Colonic mucosa (tissue), 4 donors: Measurements from ENCODE around the gene KRT1. TPM values are rescaled to one million over a fixed set of nuclear protein-coding genes. Genes with fewer than 3 reads are reported as not detected.

Experiments
- DNase-seq: peaks from one replicate; pipeline ENCODE4 v3.0.0-alpha.2; 2020
- H3K27ac ChIP-seq: fragments of 200-600 bp; one replicate; pipeline ENCODE4 v1.8.0; 2021
- H3K27me3 ChIP-seq: fragments of 200-600 bp; one replicate; pipeline ENCODE4 v1.8.0; 2021
- H3K36me3 ChIP-seq: fragments of 200-600 bp; one replicate; pipeline ENCODE4 v1.8.0; 2021
- H3K4me1 ChIP-seq: fragments of 200-600 bp; one replicate; pipeline ENCODE4 v1.8.0; 2021; ENCODE audit warnings: mild to moderate bottlenecking
- H3K4me3 ChIP-seq: fragments of 200-600 bp; one replicate; pipeline ENCODE4 v1.8.0; 2021
- H3K9ac ChIP-seq, 2 donors: one replicate each; pipeline ENCODE4 v1.7.0; 2013; ENCODE audit warnings: control low read depth in 2 of 2, low read depth in 2 of 2, low read length in 2 of 2
- H3K9me3 ChIP-seq: fragments of 200-600 bp; one replicate; pipeline ENCODE4 v1.8.0; 2021
- CTCF ChIP-seq: fragments of 200-600 bp; IDR thresholded peaks from one replicate; pipeline ENCODE4 v1.8.0; 2022; ENCODE audit warnings: antibody characterized with exemption, mild to moderate bottlenecking
- intact Hi-C: fragments of 100-400 bp; cut with DNase I; formaldehyde crosslinking; loops from one replicate; pipeline ENCODE4 v1.14.1; 2022
- total RNA-seq, 2 donors: library from RNA; stranded (reverse); fragmentation: NEBNext Ultra II Directional in 1 of 2; extraction: Animal tissue kit (Norgen Biotek cat#: 25700) in 1 of 2; gene quantifications; one replicate each; pipeline ENCODE4 v1.2.1, GENCODE V29; 2021
- donor health status: healthy.
- donor health status: DM: no; HTN: no; CAD: no.
- donor health status: DM: no; HTN: no; CAD: no.

Gene KRT1
- total RNA-seq, 2 donors from 2014 or later: 1.2 TPM; not detected in 1

DNA sequence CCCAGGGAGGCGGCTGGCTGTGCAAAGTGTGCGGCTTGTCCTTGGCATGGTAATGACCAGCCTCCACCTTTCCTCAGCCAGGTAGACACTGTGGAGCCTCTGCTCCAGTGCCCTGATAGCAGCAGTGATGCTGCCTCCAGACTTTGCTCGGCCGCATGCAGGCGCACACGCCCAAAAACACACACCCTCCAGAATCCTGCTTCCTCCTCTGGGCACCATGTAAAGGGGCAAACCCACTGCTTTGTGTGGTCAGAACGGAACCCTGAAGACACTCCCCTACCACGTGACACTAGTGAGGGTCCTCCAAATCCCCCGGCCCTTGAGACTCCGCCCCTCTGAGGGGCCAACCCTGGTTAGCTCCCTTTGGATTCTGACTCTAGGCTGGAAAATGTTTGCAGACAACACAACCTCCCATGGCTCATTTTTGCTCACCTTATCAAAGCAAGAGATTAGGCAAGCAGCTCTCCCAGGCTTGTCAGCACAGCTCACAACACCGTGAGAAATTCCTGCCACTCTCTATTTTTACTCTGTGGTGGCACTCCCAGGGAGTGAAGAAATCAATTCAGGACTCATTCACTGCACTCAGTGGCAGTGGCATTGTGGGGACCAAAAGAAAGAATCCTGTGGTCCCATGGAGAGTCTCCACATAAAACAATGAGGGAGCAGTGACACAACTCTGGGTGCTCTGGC is 18.6 kb upstream of the KRT1 start:
- no peak overlapping the region for H3K9ac ChIP-seq
- H3K4me3 ChIP-seq: no peak overlapping the region
- TF ChIP-seq CTCF: no peak
- intact Hi-C loops: no loop called here
- no peaks in the 10 kb centered on the region for H3K9me3 ChIP-seq
- no peak for DNase-seq
- no peaks in the 10 kb centered on the region for H3K36me3 ChIP-seq
- H3K27me3 ChIP-seq: no peaks in the 10 kb centered on the region
- H3K4me1 ChIP-seq: no peaks in the 10 kb centered on the region
- H3K27ac ChIP-seq: no peak overlapping the region

DNA sequence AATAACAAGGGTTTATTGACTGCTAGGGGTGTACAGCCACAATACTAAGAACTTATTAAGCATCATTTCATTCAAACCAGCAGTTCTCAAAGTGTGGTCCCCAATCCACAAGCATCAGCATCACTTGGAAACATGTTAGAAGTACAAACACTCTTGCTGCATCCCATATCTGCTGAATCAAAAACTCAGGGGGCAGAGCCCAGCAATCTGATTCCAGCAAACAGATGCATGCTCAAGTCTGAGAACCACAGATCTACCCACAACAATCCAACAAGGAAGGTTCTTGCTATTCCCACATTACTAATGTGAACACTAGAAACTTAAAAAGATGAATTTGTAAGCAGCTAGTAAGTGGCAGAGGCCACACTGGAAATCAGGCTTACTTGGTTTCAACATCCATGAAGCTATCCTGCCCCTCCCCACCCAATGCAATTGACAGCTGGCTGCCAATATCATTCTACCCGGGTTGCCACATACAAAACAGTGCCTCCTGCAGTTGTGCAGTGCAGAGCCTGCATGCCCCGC is 16.9 kb upstream of the KRT1 start:
- DNase-seq: no peak
- no peaks in the 10 kb centered on the region for H3K4me1 ChIP-seq
- H3K27me3 ChIP-seq: no peaks in the 10 kb centered on the region
- no peak for TF ChIP-seq CTCF
- intact Hi-C loops: no loop called here
- H3K36me3 ChIP-seq: no peaks in the 10 kb centered on the region
- H3K4me3 ChIP-seq: no peak overlapping the region
- H3K27ac ChIP-seq: no peak overlapping the region
- H3K9ac ChIP-seq: no peak overlapping the region
- no peaks in the 10 kb centered on the region for H3K9me3 ChIP-seq

- DNase-seq: no peak
- H3K27ac ChIP-seq: no peak overlapping the region
- no peak overlapping the region for H3K9ac ChIP-seq
- H3K27me3 ChIP-seq: no peaks in the 10 kb centered on the region
- H3K4me1 ChIP-seq: no peaks in the 10 kb centered on the region
- H3K4me3 ChIP-seq: no peak overlapping the region
- intact Hi-C loops: no loop called here
- no peak for TF ChIP-seq CTCF
- H3K9me3 ChIP-seq: no peaks in the 10 kb centered on the region
- H3K36me3 ChIP-seq: no peaks in the 10 kb centered on the region
Measured at GRCh38 chr12:52696588-52696987, 16.4 kb upstream of the KRT1 start.

DNA sequence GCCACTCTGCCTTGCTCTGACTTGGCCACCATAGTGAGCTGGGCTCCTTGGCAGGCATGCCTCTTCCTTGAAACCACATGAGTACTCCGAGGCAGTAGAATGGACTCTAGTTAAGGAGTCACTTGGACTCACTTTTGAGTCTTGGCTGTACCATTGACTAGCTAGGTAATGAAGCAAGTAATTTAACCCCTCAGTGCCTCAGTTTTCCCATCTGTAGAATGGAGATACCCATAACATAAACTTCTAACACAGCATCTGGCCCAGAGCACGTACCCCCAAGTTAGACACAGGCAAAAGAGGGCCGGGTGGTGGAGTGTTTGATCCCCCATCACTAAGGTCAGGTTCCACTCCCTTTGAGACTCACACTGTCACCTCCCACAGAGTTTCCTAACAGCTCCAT is 14.8 kb upstream of the KRT1 start:
- no peak for TF ChIP-seq CTCF
- H3K27me3 ChIP-seq: peaks cover 3% of the 10 kb centered on the region
- intact Hi-C loops: no loop called here
- no peak overlapping the region for H3K27ac ChIP-seq
- no peak overlapping the region for H3K9ac ChIP-seq
- no peak for DNase-seq
- H3K4me1 ChIP-seq: no peaks in the 10 kb centered on the region
- H3K4me3 ChIP-seq: no peak overlapping the region
- H3K36me3 ChIP-seq: no peaks in the 10 kb centered on the region
- no peaks in the 10 kb centered on the region for H3K9me3 ChIP-seq

DNA sequence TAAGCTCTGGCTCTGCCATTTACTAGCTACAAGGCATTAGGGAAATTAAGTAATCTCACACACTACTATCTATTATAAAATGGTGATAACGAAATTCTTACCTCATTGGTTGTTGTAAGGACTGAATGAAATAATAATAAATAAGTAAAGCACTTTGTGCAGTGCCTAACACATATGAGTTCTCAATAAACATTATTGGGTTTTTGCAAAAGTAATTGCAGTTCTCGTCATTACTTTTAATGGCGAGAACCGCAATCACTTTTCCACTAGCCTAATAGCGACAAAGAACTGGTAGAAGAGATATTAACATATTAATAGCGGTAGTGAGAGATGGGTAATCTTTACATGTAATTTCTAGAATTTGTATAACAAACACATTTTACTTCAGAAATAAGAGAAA is 13.9 kb upstream of the KRT1 start:
- H3K4me3 ChIP-seq: no peak overlapping the region
- DNase-seq: no peak
- no peaks in the 10 kb centered on the region for H3K36me3 ChIP-seq
- intact Hi-C loops: no loop called here
- peaks cover 3% of the 10 kb centered on the region for H3K27me3 ChIP-seq
- no peaks in the 10 kb centered on the region for H3K4me1 ChIP-seq
- H3K27ac ChIP-seq: no peak overlapping the region
- no peak overlapping the region for H3K9ac ChIP-seq
- no peaks in the 10 kb centered on the region for H3K9me3 ChIP-seq
- no peak for TF ChIP-seq CTCF
